KOPT-K1 (cell line): ENCODE results near the gene LRRC40.

Source experiments
- H3K27ac ChIP-seq: fragments of 200-600 bp; sonication (generic); 2 replicates; pipeline ENCODE4 v1.5.1; 2016; ENCODE audit warnings: antibody characterized with exemption, mild to moderate bottlenecking, low read depth, low read length; ENCODE audit not compliant: poor library complexity, severe bottlenecking
- H3K36me3 ChIP-seq: fragments of 200-600 bp; sonication (generic); 2 replicates; pipeline ENCODE4 v1.5.1; 2017; ENCODE audit warnings: antibody characterized with exemption, mild to moderate bottlenecking, low read length, moderate library complexity; ENCODE audit not compliant: insufficient read depth
- H3K9me3 ChIP-seq: fragments of 200-600 bp; sonication (generic); 2 replicates; pipeline ENCODE4 v1.5.1; 2017; ENCODE audit warnings: antibody characterized with exemption, low read length, mild to moderate bottlenecking; ENCODE audit not compliant: insufficient read depth, poor library complexity, severe bottlenecking

The LRRC40 gene

DNA sequence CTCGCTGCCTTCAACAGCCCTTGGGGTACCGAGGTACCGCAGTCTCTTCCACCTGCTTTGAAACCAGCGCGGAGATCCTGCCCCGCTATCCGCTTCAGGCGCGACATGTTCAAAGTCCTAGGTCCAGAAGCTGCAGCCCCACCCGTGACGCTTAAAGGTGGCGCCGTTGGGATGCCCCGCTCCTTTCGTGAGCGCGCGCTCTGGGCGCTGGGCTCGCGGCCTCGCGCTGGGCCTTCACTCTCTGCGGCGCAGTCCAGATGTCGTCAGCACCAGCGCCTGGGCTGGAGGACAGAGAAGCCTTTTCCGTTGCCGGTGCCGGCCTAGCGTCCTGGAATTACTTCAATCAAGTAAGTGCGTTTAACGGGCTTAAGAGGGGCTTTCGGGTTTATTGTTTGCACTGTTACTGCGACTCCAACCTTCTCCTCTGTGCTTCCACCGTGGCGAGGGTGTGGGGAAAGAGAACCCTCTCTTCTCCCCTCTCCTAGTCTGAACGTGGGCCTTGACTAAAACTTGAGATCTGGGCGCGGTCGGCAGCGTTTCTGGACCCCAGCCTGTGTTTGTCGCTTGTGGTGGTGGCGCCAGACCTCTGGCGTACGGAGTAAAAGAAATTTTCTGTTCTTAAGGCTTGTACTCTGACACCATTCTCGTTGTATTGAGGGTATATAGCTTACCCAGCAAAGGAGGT, at the start of gene LRRC40:
TSS of gene LRRC40 (minus strand) at position 146 of the 685 bp plus-strand sequence. CDS start at position 107, 39 bp downstream.
- Histone ChIP-seq H3K9me3 (no peaks in the 10 kb centered on the region), H3K27ac (peak within 1 kb of the TSS; percentile 88), H3K36me3 (peaks cover 29% of the 10 kb centered on the region)

DNA sequence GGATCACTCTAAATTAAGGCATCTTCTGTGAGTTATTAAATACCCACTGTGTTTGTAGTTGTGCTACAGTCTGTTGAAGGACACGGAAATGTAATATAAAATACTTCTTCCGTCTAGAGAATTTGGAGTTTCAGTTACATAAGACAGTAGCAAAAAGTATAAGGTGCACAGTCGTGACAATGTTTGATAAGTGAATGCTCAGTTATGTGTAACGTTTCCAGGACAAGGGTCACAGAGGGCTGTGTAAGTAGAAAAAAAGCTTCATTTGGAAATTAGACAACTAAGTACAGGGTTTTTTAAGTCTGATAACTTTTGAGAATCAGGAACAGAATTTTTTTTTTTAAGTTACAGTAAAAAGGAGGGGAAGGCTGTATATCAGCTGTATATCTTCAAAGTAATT, 43.4 kb upstream of the LRRC40 start:
- Histone ChIP-seq H3K9me3 (no peaks in the 10 kb centered on the region), H3K27ac (no peak overlapping the region), H3K36me3 (peaks cover 100% of the 10 kb centered on the region)

DNA sequence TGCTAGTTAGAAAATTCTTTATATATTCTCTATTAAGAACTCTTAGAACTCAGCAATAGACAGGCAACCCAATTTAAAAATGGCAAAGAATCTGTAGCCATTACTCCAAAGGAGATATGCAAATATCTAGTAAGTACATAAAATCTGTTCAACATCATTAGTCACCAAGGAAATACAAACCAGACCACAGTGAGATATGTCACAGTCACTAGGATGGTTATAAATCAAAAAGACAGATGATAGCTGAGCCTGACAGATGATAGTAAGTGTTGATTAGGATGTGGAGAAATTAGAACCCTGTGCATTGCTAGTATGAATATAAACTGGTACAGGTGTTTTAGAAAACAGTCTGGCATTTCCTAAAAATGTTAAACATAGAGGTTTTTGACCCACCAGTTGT, 42.4 kb upstream of the LRRC40 start:
- Histone ChIP-seq H3K27ac (no peak overlapping the region), H3K36me3 (peaks cover 100% of the 10 kb centered on the region), H3K9me3 (no peaks in the 10 kb centered on the region)

DNA sequence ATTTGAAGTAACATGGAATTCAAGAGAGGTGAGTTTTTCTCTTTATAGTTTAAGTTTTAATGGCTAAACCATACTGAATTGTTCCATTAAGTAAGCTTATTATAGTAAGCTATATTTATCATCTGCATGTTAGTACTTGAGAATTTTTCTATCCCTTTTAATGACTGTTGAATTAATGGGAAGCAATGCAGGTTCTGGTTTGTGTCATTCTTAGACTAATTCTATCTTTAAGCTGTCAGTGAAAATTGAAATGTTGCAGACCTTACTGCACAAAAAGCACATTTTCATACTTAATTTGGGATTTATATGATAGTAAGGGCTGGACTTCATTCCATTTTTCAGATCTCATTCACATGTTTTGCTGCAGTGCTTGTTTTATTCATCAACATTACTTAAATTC, 41.7 kb upstream of the LRRC40 start:
- Histone ChIP-seq H3K36me3 (peaks cover 100% of the 10 kb centered on the region), H3K27ac (no peak overlapping the region), H3K9me3 (no peaks in the 10 kb centered on the region)

DNA sequence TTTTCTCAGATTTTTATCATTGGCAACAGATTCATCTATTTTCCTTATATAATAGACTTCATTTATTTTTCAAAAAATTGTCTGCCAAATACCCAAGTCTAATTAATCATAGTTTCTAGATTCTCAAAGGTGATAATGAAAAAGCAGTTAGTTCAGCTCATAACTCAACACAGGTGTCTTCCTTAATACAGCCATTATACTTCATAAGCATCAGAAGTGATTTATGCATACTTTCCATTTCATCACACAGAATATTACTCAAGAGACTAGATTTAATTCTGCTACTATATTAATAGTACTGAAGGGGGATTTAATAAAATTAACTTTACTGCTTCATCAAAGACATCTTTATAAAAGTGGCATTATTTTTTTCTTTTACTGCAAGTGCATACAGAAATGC, 34.6 kb upstream of the LRRC40 start:
- Histone ChIP-seq H3K27ac (no peak overlapping the region), H3K36me3 (peaks cover 100% of the 10 kb centered on the region), H3K9me3 (no peaks in the 10 kb centered on the region)

DNA sequence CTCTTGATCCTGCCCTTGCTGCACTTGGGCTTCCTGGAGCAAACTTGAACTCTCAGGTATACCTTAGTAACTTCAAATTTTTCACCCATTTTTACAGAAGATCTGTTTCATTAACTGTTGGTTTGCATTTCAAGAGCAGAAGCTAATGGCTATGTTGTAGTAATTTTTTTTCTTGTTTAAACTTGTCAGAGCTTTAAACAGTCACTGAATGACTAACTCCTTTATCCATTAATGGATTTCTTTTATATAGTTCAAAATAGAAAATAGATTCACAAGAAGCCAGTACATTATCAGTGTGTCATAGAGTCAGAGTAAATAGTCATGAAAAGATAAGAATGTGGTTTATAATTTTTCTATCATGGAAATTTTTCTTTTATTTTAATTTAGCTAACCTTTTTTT, 29.4 kb upstream of the LRRC40 start:
- Histone ChIP-seq H3K9me3 (no peaks in the 10 kb centered on the region), H3K36me3 (peaks cover 100% of the 10 kb centered on the region), H3K27ac (no peak overlapping the region)

DNA sequence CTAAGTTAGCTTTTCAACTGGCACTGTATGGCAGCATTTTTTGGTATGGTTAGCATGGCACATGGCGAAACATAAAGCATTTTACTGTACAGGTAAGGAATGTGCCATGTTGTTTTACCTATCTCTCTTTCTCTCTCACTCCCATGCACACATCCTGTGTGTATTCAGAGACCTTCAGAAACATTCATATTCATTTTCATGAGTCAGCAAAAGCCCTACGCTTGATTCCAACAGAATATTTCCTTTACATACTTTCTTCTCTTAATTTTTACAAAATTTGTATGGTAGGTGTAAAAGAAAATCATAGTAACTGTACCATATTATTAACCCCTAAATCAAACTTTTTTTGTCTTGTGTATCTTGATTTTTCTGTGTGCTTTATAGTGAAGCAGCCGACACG, 26.1 kb upstream of the LRRC40 start:
- peaks cover 100% of the 10 kb centered on the region for H3K36me3 ChIP-seq
- no peak overlapping the region for H3K27ac ChIP-seq
- no peaks in the 10 kb centered on the region for H3K9me3 ChIP-seq

DNA sequence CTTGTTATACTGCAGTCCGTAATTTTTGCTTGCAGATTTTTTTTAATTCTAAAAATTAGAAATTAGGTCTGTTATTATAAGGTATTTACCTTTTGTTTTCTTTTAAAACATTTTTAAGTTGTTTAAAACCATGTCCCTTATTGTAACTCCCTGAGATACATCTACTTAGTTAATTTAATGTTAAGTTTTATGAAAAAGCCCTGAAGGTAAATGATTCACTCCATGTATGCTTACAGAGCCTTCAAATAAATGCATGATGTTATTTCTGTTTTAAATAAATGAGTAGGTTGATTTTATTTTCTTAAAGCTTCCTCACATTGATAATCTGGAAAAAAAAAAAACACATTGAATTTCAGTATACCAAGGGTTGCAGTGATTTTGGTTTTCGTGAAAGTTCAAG, 23.3 kb upstream of the LRRC40 start:
- Histone ChIP-seq H3K27ac (no peak overlapping the region), H3K36me3 (peaks cover 98% of the 10 kb centered on the region), H3K9me3 (no peaks in the 10 kb centered on the region)

DNA sequence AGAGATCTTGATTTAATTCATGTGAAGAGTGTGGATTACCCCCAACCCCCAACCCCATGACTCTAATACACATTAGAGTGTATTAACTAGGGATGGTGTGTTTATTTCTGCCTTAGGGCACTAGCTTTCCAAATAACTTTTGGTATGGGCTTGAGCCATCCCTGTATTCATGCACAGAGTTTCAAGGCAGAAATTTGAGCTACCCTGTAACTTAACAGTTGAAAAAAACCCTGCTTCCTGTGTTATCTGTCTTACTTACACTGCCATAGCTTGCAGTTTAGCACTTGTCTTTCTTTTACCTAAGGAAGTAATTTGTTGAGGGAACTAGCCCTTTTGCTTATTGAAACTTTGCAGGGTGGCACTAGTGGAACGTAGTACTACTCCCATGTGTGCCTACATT, 22.1 kb upstream of the LRRC40 start:
- Histone ChIP-seq H3K36me3 (peaks cover 97% of the 10 kb centered on the region), H3K9me3 (no peaks in the 10 kb centered on the region), H3K27ac (no peak overlapping the region)

DNA sequence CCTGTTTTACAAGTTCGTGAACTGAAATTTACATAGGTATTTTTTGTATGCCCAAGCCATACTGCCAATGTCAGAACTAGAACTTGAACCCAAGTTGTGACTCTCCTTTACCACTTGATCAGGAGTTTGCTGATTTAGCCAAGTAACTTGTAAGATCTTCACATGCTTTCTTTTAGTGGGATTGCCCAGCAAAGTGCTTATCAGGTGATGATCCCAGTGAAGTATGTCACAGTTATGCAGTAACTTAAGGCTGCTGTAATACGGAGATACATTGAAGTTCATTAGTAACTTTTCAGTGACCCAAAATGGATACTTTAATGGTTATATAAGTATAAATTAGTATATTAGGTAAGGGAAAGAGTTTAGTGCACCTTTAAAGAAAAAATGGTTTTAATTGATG, 19.6 kb upstream of the LRRC40 start:
- no peak overlapping the region for H3K27ac ChIP-seq
- H3K36me3 ChIP-seq, result peaks cover 72% of the 10 kb centered on the region
- H3K9me3 ChIP-seq, result no peaks in the 10 kb centered on the region

DNA sequence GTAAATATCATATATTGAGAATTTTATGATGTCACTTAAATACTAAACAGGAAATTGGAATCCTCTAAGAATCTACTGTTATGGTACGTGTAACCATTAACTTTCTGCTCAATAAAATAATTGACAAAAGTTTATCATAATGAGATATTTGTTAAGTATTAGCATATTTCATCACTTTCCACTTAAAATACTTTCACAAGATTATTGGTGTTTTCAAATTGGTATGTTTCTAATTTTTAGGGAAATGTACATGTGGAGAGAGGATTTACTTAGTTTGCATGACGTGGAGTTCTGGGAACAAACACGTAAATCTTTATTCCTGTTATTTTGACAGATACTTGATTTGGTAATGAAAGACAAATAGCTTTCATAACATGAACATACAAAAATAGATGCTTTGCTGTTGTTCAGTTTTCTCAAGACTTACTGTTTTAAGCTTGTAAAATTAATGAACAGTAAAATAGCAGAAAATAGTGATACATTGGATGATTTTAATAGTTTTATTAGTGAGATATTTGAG, 17.4 kb upstream of the LRRC40 start:
- Histone ChIP-seq H3K9me3 (no peaks in the 10 kb centered on the region), H3K36me3 (peaks cover 50% of the 10 kb centered on the region), H3K27ac (peak overlapping the region; percentile 97)

DNA sequence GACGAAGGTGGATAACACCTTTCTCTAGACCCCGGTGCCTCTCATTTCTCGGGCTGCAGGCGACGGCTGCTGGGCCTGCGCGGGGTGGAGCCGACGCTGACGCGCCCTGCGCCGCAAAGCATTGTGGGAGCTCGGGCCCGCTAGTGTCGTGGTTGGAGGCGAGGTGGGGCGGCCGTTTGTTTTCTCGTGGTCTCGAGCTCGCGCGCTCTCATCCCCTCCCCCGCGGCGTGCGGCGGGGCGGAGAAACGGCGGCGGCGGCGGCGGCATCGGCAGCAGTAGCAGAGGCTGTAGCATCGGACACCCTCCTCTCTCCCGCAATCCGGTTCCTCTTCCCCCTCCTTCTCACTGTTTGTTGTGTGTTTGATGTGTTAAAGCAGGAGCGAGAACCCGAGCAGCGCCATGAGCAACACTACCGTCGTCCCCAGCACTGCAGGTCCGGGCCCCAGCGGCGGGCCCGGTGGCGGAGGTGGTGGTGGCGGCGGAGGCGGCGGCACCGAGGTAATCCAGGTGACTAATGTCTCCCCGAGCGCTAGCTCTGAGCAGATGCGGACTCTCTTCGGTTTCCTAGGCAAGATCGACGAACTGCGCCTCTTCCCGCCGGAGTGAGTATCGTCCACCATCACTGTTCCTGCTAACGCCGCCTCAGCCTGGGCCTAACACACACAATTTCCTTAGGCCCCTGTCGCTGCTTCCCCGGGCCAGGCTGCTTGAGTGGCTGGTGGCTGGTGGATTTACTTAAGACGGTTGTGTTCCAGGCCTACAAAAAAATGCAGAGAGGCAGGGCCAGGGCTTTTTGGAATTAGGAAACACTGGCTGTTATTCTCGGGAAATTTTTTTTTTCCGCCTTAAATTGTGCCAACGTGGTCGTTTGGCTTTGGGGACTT, 16.1 kb upstream of the LRRC40 start, which contains the start of gene SRSF11:
TSS of gene SRSF11 (plus strand) at position 143 of the 884 bp plus-strand sequence. CDS start at position 400, 257 bp downstream.
- Histone ChIP-seq H3K9me3 (no peaks in the 10 kb centered on the region), H3K36me3 (peaks cover 49% of the 10 kb centered on the region), H3K27ac (peak within 1 kb of the TSS; percentile 97)

DNA sequence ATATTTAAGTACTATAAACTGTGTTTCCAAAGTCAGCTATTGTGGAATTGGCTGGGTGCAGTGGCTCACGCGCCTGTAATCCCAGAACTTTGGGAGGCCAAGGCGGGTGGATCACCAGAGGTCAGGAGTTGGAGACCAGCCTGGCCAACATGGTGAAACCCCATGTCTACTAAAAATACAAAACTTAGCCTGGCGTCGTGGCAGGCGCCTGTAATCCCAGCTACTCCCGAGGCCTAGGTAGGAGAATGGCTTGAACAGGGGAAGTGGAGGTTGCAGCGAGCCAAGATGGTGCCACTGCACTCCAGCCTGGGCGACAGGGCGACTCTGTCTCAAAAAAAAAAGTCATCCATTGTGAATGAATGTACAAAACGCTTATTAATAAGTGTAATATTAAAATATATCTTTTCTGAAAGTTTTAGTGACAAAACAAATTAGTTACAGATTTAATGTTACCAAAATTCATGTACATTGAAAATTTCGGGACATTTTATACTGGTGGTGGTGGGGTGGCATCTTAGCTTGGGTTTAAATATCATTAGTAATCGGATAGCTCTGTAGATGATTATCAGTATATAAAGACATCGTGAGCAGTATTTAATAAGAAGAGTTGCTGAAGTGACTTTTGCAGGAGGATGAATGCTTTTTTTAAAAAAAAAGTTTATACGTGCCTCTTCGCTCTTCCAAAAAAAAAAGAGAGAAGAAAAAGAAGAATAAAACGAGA, 15.3 kb upstream of the LRRC40 start:
- peaks cover 50% of the 10 kb centered on the region for H3K36me3 ChIP-seq
- H3K9me3 ChIP-seq, result no peaks in the 10 kb centered on the region
- H3K27ac ChIP-seq, result peak overlapping the region; percentile 97

DNA sequence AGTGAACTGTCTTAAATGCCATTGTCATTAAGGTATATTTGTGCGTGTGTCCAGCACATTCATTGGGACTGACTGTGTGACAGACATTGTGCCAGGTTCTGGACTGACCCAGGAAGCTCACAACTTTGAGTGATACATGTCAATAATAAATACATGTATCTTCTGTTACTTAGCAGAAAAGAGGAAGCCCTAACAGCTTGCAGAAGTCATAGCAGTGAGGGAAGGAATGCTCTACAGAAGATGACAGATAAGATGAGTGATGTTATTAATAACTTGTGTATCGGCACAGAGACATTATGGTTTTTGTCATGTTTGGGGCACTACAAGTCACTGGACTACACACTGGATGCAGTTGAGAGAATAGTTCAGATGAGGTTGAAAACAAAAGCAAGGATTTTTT, 14.6 kb upstream of the LRRC40 start:
- H3K36me3 ChIP-seq, result peaks cover 50% of the 10 kb centered on the region
- H3K27ac ChIP-seq, result no peak overlapping the region
- H3K9me3 ChIP-seq, result no peaks in the 10 kb centered on the region

DNA sequence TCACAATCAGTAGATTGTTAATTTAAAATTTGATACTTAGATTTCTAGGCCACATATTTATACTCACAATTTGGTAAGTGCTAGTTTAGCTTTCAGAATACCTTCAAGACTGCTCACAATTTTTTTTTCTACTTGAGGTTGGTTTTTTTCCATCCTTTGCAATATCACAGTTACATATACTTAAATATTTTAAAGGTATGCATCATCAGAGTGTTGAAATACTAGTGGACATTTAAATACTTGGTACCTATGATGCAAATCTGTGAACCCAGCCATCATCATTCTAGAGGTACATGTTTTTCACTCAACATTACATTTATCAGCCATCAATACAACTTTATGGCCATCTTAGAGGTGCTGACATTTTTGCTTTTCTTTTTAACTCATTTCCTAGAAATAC, 6.2 kb upstream of the LRRC40 start:
- H3K36me3 ChIP-seq, result peaks cover 55% of the 10 kb centered on the region

More for the DNA sequence above, 6.2 kb upstream of the LRRC40 start:
- H3K27ac ChIP-seq, result no peak overlapping the region
- no peaks in the 10 kb centered on the region for H3K9me3 ChIP-seq
